Stimulated activated naive CD4-positive, alpha-beta T cell treated with Interleukin-2 at 50 U/mL for 16 hours (primary cell): Measurements from ENCODE around the gene LGALS9C.
"Not testable (repeated sequence)": the region's sequence is repeated elsewhere in the genome, so short reads cannot be mapped to it uniquely, and the experiment has no call there.

Experiments
- DNase-seq: peaks from one replicate; lab custom pipeline; 2025; lab: John Stamatoyannopoulos, UW

LGALS9C gene

DNA sequence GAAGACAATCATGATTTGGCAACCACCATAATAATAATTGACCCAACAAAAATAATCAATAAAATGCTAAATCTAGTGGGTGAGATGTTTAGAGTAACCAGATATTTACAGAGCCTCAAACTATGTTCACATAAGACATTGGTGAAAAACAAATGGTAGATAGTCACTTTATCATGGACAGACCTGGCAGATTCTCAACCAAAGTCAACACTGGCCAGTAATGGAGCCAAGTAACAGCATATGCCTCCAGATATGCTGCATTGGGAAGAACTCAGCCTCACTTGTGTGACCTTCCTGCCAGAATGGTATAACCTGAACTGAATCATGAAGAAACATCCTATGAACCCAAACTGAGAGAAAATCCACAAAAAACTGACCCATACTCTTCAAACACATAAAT lies 53.8 kb downstream of the LGALS9C start:
- not testable (repeated sequence) for DNase-seq

DNA sequence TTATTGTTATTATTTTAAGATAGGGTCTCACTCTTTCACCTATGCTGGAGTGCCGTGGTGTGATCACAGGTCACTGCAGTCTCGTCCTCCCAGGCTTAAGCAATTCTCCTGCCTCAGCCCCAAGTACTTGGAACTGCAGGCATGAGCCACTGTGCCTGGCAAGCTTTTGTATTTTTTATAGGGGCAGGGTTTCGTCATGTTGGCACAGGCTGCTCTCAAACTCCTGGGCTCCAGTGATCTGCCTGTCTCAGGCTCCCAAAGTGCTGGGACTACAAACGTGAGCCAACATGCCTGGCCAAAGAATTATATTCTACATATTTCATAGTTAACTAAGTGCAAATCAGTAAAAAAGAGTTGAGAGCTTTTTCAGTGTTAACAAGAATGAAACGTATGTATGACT lies 65.6 kb downstream of the LGALS9C start:
- DNase-seq, result not testable (repeated sequence)

DNA sequence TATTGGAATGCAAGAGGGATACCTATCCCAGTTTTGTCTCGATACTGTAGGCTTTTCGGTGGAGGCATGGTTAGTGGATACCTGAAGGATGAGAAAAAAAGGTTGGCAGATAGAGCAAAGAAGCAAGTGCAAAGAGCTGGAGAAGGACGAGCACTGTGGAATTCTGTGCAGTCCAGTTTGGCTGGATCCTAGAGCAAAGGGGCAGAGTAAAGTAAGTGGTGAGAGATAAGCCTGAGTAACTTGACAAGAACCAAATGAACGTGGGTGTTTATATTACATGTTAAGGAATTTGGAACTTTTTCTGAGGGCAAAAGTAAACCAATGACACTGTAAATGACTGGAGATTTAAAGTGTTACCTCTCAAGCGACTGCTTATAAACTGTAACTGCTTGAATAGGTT lies 66.3 kb downstream of the LGALS9C start:
- not testable (repeated sequence) for DNase-seq
